GM12875 (cell line): ENCODE data around the gene CREG1.
"Not testable (repeated sequence)": the region's sequence is repeated elsewhere in the genome, so short reads cannot be mapped to it uniquely, and the experiment has no call there.

Experiments
- H3K4me3 ChIP-seq: one replicate; pipeline ENCODE4 v1.5.1; 2011; ENCODE audit warnings: low read depth, low read length, control low read depth
- CTCF ChIP-seq: IDR thresholded peaks from 2 replicates; pipeline ENCODE4 v1.5.1; 2011; ENCODE audit warnings: low read depth, mild to moderate bottlenecking, control low read depth, inconsistent platforms, low read length, moderate library complexity, borderline replicate concordance; ENCODE audit not compliant: insufficient read depth

The CREG1 gene

DNA sequence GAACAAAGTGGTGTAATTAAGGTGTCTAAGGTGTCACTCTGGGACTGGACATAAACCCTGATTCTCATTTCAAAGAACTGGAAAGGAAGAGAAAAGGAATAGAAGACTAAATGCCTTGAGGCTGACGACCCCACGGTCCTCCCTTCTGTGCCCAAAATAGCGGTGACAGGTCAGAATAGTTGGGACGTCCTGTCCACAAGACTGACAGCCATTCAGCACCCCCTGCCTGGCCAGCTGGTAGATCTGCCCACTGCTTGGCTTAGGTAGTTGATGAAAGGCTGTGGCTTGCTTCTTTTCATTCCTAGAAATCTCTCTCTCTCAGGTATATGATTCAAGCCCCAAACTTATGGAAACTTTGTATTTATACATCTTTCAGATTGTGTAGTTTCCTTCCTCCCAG is 26.4 kb upstream of the CREG1 start:
- no peak overlapping the region for H3K4me3 ChIP-seq
- TF ChIP-seq CTCF, result no peak

DNA sequence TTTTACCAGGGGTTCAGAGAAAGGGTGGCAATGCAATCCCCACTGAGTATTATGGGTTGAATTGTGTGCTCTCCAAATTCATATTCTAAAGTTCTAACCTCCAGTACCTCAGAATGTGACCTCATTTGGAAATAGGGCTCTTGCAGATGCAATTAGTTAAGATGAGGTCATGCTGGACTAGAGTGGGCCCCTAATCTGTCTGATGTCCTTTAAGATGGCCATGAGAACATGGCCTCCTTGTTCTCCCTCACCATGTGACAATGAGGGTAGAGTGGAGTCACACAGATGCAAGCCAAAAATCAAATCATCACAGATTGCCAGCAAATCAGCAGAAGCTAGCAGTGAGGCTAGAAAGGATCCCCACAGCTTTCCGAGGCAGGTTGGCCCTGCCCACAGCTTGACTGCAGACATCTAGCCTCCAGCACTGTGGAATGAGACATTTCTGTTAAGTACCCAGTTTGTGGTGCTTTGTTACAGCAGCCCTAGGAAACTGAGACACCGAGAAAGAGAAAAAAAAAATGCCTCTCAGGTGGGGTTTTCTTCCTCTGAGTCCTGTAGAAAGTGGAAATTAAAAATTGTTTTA is 25.5 kb upstream of the CREG1 start:
- TF ChIP-seq CTCF, result no peak

DNA sequence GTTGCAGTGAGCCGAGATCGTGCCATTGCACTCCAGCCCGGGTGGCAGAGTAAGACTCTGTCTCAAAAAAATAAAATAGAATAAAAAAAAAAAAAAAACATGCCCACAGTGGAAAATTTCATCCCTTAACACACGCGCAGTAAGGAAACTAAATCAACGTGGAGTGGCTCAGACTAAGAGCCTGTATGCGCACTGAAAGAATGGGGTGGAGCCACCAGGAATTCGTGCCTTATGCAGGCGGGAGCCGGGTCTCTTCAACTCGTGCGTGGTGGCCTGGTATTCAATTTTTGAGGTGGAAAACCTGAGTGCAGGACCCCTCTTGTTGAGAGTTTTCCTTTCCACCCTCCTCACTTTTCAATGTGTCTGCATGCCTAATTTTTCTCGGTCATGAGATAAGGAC is 22.1 kb upstream of the CREG1 start:
- no peak for TF ChIP-seq CTCF
- H3K4me3 ChIP-seq, result no peak overlapping the region

More for the DNA sequence above, 25.5 kb upstream of the CREG1 start:
- no peak overlapping the region for H3K4me3 ChIP-seq

DNA sequence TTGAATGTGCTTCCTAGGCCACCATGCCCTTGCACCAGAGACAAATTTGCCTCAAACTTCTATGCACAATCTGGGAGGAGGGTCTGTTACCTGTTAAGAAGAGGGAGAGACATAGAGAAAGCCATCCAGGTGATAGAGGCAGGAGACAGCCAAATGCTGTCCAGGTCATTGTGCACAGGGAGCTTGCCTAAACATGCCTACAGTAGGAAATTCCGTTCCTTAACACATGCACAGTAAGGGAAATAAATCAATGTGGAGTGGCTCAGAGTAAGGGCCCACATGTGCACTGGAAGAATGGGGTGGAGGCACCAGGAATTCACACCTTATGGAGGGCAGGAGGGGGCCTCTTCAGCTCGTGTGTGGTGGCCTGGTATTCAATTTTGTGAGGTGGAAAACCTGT is 19.5 kb upstream of the CREG1 start:
- no peak for TF ChIP-seq CTCF
- no peak overlapping the region for H3K4me3 ChIP-seq

DNA sequence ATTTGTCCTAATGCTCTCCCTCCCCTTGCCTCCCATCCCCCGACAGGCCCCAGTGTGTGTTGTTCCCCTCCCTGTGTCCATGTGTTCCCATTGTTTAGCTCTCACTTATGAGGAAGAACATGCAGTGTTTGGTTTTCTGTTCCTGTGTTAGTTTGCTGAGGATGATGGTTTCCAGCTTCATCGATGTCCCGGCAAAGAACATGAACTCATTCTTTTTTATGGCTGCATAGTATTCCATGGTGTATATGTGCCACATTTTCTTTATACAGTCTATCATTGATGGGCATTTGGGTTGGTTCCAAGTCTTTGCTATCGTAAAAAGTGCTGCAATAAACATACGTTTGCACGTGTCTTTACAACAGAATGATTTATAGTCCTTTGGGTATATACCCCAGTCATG is 17.1 kb upstream of the CREG1 start:
- not testable (repeated sequence) for H3K4me3 ChIP-seq

DNA sequence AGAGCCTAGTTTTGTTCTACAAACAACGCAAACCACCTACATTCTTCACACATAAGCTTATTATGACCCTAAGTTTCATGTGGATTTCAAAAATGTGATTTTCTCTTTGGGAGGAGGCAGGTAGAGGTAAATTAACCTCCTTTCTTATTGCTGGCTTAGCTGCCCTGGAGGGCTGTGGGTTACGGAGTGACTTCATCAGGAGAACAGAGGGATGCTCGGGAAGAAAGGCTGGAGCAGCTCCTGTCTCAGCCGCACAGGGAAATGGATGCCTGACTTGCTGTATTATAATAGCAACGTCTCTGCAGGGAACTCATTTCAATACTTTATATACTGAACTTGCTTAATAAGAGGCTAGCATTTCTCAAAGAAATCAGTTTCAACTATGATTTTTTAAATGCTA is 14.1 kb upstream of the CREG1 start:
- no peak overlapping the region for H3K4me3 ChIP-seq
- no peak for TF ChIP-seq CTCF

- H3K4me3 ChIP-seq, result no peak overlapping the region
- TF ChIP-seq CTCF, result no peak
Measured at GRCh38 chr1:167566766-167567165, 13.2 kb upstream of the CREG1 start.

DNA sequence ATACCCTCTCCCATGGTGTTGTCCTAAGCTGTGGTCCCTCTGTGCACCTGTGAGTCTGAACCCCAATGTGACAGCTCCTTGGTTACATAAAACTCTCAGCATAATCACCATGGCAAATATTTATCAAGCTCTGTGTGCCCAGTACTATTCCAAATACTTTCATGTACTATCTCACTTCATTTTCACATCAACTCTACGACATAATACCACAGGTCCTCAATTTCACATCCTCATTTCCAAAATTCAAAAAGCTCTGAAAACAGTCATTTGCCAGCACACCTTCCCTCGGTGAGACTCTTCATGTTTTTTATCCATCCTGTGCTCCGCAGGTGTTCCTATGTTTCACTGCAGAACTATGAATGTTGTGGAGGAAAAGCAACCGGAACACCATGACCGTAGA is 12.4 kb upstream of the CREG1 start:
- no peak for TF ChIP-seq CTCF
- no peak overlapping the region for H3K4me3 ChIP-seq
